H9 (cell line): ENCODE data around the gene GATAD1. TPM values are rescaled to one million over a fixed set of nuclear protein-coding genes. Genes with fewer than 3 reads are reported as not detected.

Experiments
- DNase-seq: peaks from one replicate; pipeline ENCODE4 v3.0.0-alpha.2; 2017
- H2AFZ ChIP-seq: one replicate; pipeline ENCODE4 v1.6.1; 2013; ENCODE audit warnings: mild to moderate bottlenecking, low read length, control low read depth, moderate library complexity
- H2AK5ac ChIP-seq: 2 replicates; pipeline ENCODE4 v1.6.1; 2013; ENCODE audit warnings: low read length, control low read depth, mixed read lengths; ENCODE audit not compliant: insufficient read length
- H2BK120ac ChIP-seq: one replicate; pipeline ENCODE4 v1.6.1; 2013; ENCODE audit warnings: low read depth, mild to moderate bottlenecking, low read length, control low read depth, inconsistent platforms; ENCODE audit not compliant: poor library complexity, severe bottlenecking
- H2BK12ac ChIP-seq: 2 replicates; pipeline ENCODE4 v1.6.1; 2013; ENCODE audit warnings: low read length, control low read depth, mixed read lengths, low read depth; ENCODE audit not compliant: insufficient read length
- H2BK15ac ChIP-seq: 2 replicates; pipeline ENCODE4 v1.6.1; 2013; ENCODE audit warnings: low read depth, low read length, control low read depth
- H2BK20ac ChIP-seq: one replicate; pipeline ENCODE4 v1.6.1; 2013; ENCODE audit warnings: low read depth, mild to moderate bottlenecking, low read length, control low read depth, inconsistent platforms; ENCODE audit not compliant: poor library complexity, severe bottlenecking
- H2BK5ac ChIP-seq: 2 replicates; pipeline ENCODE4 v1.6.1; 2013; ENCODE audit warnings: low read length, control low read depth, mixed read lengths; ENCODE audit not compliant: insufficient read length
- H3K14ac ChIP-seq: 2 replicates; pipeline ENCODE4 v1.6.1; 2013; ENCODE audit warnings: low read length, control low read depth; ENCODE audit not compliant: insufficient read depth
- H3K18ac ChIP-seq: 2 replicates; pipeline ENCODE4 v1.6.1; 2013; ENCODE audit warnings: low read depth, mild to moderate bottlenecking, mixed read lengths, low read length, control low read depth; ENCODE audit not compliant: insufficient read length
- H3K23ac ChIP-seq: 2 replicates; pipeline ENCODE4 v1.6.1; 2013; ENCODE audit warnings: low read length, control low read depth, mixed read lengths, low read depth; ENCODE audit not compliant: insufficient read length
- H3K23me2 ChIP-seq: 2 replicates; pipeline ENCODE4 v1.6.1; 2013; ENCODE audit warnings: low read depth, mild to moderate bottlenecking, mixed read lengths, low read length, control low read depth; ENCODE audit not compliant: insufficient read length, poor library complexity, severe bottlenecking
- H3K27ac ChIP-seq: 2 replicates; pipeline ENCODE4 v1.5.1; 2013; ENCODE audit warnings: low read length, control low read depth, mixed read lengths, low read depth; ENCODE audit not compliant: insufficient read length
- H3K27me3 ChIP-seq: 2 replicates; pipeline ENCODE4 v1.6.1; 2013; ENCODE audit warnings: low read length, control low read depth, inconsistent platforms; ENCODE audit not compliant: insufficient read depth
- H3K4ac ChIP-seq: 2 replicates; pipeline ENCODE4 v1.6.1; 2013; ENCODE audit warnings: low read depth, mild to moderate bottlenecking, control low read depth, inconsistent platforms, low read length, moderate library complexity
- H3K4me1 ChIP-seq: 2 replicates; pipeline ENCODE4 v1.6.1; 2013; ENCODE audit warnings: low read length, control low read depth, inconsistent platforms; ENCODE audit not compliant: insufficient read depth
- H3K4me2 ChIP-seq: 2 replicates; pipeline ENCODE4 v1.6.1; 2013; ENCODE audit warnings: low read length, control low read depth, mixed read lengths; ENCODE audit not compliant: insufficient read length, insufficient read depth
- H3K56ac ChIP-seq: 2 replicates; pipeline ENCODE4 v1.6.1; 2013; ENCODE audit warnings: low read depth, mild to moderate bottlenecking, mixed read lengths, low read length, control low read depth; ENCODE audit not compliant: insufficient read length
- H3K79me1 ChIP-seq: 2 replicates; pipeline ENCODE4 v1.6.1; 2013; ENCODE audit warnings: low read depth, mild to moderate bottlenecking, moderate library complexity, low read length, control low read depth, inconsistent platforms; ENCODE audit not compliant: insufficient read depth, poor library complexity, severe bottlenecking
- H3K79me2 ChIP-seq: 2 replicates; pipeline ENCODE4 v1.6.1; 2013; ENCODE audit warnings: low read length, control low read depth, inconsistent platforms; ENCODE audit not compliant: insufficient read depth
- H3K9ac ChIP-seq: 2 replicates; pipeline ENCODE4 v1.6.1; 2013; ENCODE audit warnings: low read length, control low read depth, mixed read lengths; ENCODE audit not compliant: insufficient read length; ENCODE audit errors: extremely low read depth
- H3K9me3 ChIP-seq: one replicate; pipeline ENCODE4 v1.6.1; 2013; ENCODE audit warnings: low read depth, low read length, inconsistent platforms; ENCODE audit not compliant: control insufficient read depth
- H3T11ph ChIP-seq: one replicate; pipeline ENCODE4 v1.6.1; 2013; ENCODE audit warnings: mild to moderate bottlenecking, low read length, control low read depth, inconsistent platforms
- H4K20me1 ChIP-seq: one replicate; pipeline ENCODE4 v1.6.1; 2013; ENCODE audit not compliant: control insufficient read depth, insufficient read length, insufficient read depth
- H4K5ac ChIP-seq: 2 replicates; pipeline ENCODE4 v1.6.1; 2013; ENCODE audit warnings: low read depth, mild to moderate bottlenecking, mixed read lengths, low read length, control low read depth; ENCODE audit not compliant: insufficient read length
- H4K8ac ChIP-seq: replicated peaks from 2 replicates; pipeline ENCODE4 v1.6.1; 2013; ENCODE audit warnings: low read length, control low read depth, mixed read lengths, low read depth; ENCODE audit not compliant: insufficient read length
- H4K91ac ChIP-seq: 2 replicates; pipeline ENCODE4 v1.6.1; 2013; ENCODE audit warnings: low read depth, mild to moderate bottlenecking, moderate library complexity, mixed read lengths, low read length, control low read depth; ENCODE audit not compliant: insufficient read length
- H3K27ac Mint-ChIP-seq, 3 experiments: 2 replicates in 2 of 3; 3 replicates in 1 of 3; pipeline ENCODE4 v1.8.0; 2020 to 2021; ENCODE audit warnings: mixed read lengths in 3 of 3, mild to moderate bottlenecking in 1 of 3, moderate library complexity in 1 of 3
- H3K27me3 Mint-ChIP-seq: 2 replicates; pipeline ENCODE4 v1.8.0; 2021; ENCODE audit warnings: low read depth, mild to moderate bottlenecking, moderate library complexity, mixed read lengths
- H3K36me3 Mint-ChIP-seq, 3 experiments: 2 replicates in 2 of 3; 3 replicates in 1 of 3; pipeline ENCODE4 v1.8.0; 2020 to 2021; ENCODE audit warnings: low read depth in 3 of 3, mixed read lengths in 3 of 3; ENCODE audit not compliant: insufficient read depth in 1 of 3
- H3K4me1 Mint-ChIP-seq, 2 experiments: 2 replicates each; pipeline ENCODE4 v1.8.0; 2020; ENCODE audit warnings: mixed read lengths in 2 of 2
- H3K4me3 Mint-ChIP-seq, 2 experiments: 2 replicates in 1 of 2; 3 replicates in 1 of 2; pipeline ENCODE4 v1.8.0; 2020 to 2021; ENCODE audit warnings: mild to moderate bottlenecking in 2 of 2, mixed read lengths in 2 of 2, moderate library complexity in 1 of 2
- H3K9me3 Mint-ChIP-seq, 2 experiments: 2 replicates in 1 of 2; 3 replicates in 1 of 2; pipeline ENCODE4 v1.8.0; 2020; ENCODE audit warnings: mild to moderate bottlenecking in 2 of 2, mixed read lengths in 2 of 2, moderate library complexity in 1 of 2
- WGBS: extraction: QIAGEN DNeasy Blood & Tissue Kit; methylation state at CpG from one replicate; pipeline ENCODE4 v1.1.7; 2013; ENCODE audit warnings: missing lambda C conversion rate, low lambda C conversion rate, mixed read lengths; ENCODE audit not compliant: insufficient read length; ENCODE audit errors: extremely low coverage; 5-methylcytosine and 5-hydroxymethylcytosine counted together
- total RNA-seq: library from RNA; stranded (reverse); gene quantifications from 2 replicates; pipeline ENCODE4 v1.2.1, GENCODE V29; 2021
- TF ChIP-seq, protein P1 (sequence below): fragments of 200-600 bp; sonication (generic); conservative IDR thresholded peaks from 3 replicates; pipeline ENCODE4 v1.8.0; 2021; ENCODE audit warnings: antibody characterized with exemption, mild to moderate bottlenecking

Gene GATAD1
- total RNA-seq, 1 experiment from 2014 or later = 36.5 TPM

DNA sequence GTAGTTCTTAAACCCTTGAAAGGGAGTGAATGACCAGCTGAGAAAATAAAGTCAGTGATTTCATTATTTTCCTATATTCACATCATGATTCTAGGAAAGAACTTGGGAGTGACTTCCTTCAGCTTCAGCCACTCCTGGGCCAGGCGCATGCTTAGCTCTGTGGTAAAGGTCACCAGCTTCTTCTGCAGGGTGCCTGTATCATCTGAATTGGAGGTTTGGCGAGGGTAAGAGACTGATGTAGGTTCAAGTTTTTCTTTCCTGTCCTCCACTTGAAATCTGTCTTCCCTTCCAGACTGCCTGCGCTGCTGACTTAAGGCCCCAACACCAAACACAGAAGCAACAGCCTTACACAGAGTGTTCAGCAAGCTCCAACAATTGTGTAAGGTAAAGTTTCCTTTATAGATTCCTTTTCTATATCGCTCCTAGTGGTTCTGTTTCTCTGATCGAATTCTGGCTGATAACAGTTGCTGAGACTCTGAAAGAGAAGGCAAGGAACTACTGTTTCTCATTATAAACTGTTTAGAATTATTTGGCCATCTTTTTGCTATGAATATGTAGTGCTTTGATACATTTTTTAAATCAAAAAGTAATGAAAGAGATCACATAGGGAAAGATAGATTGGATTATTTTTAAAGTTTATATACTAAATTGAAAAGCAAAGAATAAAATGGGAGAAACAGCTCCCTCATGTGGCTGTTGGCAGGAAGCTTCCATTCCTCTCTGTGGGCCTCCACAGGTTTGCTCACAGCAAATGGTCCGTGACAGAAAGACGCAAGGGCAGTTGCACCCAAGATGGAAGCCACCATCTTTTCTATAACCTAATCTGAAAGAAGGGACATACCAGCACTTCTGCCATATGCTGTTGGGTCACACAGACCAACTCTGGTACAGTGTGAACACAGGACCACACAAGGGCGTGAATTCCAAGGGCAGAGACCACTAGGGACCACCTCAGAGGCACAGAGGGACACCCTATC, 14.0 kb downstream of the GATAD1 start:
- Mint-ChIP-seq H3K27ac (peak overlapping the region in 1 of 3 experiments; percentile 86; a peak in 1 of 7 replicates), H3K27me3 (no peaks in the 10 kb centered on the region), H3K36me3 (peaks cover 5 to 10% (median 6%) of the 10 kb centered on the region in 3 experiments; a peak in 6 of 7 replicates), H3K4me1 (peaks cover 0 to 2% of the 10 kb centered on the region in 2 experiments; a peak in 1 of 4 replicates), H3K4me3 (no peak overlapping the region), H3K9me3 (no peaks in the 10 kb centered on the region)
- Histone ChIP-seq H2AK5ac (no peak overlapping the region), H2BK12ac (no peak overlapping the region), H3T11ph (no peak overlapping the region), H3K56ac (no peak overlapping the region), H2BK20ac (no peak overlapping the region), H3K4me2 (no peak overlapping the region), H3K27ac (no peak overlapping the region), H2BK15ac (no peak overlapping the region), H3K79me2 (no peaks in the 10 kb centered on the region), H2AFZ (peak overlapping the region; percentile 97), H3K9ac (no peak overlapping the region), H3K4ac (no peak overlapping the region), H3K23me2 (no peaks in the 10 kb centered on the region), H3K79me1 (no peaks in the 10 kb centered on the region), H2BK120ac (no peak overlapping the region), H3K18ac (no peak overlapping the region), H4K91ac (no peak overlapping the region), H4K20me1 (no peaks in the 10 kb centered on the region), H4K8ac (no peak overlapping the region), H2BK5ac (no peak overlapping the region), H3K4me1 (no peaks in the 10 kb centered on the region), H3K9me3 (no peaks in the 10 kb centered on the region), H4K5ac (no peak overlapping the region), H3K27me3 (no peaks in the 10 kb centered on the region), H3K14ac (no peak overlapping the region), H3K23ac (no peak overlapping the region)
- TF ChIP-seq, protein P1, sequence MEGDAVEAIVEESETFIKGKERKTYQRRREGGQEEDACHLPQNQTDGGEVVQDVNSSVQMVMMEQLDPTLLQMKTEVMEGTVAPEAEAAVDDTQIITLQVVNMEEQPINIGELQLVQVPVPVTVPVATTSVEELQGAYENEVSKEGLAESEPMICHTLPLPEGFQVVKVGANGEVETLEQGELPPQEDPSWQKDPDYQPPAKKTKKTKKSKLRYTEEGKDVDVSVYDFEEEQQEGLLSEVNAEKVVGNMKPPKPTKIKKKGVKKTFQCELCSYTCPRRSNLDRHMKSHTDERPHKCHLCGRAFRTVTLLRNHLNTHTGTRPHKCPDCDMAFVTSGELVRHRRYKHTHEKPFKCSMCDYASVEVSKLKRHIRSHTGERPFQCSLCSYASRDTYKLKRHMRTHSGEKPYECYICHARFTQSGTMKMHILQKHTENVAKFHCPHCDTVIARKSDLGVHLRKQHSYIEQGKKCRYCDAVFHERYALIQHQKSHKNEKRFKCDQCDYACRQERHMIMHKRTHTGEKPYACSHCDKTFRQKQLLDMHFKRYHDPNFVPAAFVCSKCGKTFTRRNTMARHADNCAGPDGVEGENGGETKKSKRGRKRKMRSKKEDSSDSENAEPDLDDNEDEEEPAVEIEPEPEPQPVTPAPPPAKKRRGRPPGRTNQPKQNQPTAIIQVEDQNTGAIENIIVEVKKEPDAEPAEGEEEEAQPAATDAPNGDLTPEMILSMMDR = peak; percentile 95
- no CpG with 5 or more reads among the region's 8 CpGs for WGBS
- DNase-seq = peak; percentile 47
